NT2/D1 (cell line): Measurements from ENCODE around the gene PEF1.
A peak's percentile ranks its signal among the peaks of the same experiment; 100 is the strongest.

Experiments
- DNase-seq: peaks from one replicate; pipeline ENCODE4 v3.0.0-alpha.2; 2011; ENCODE audit warnings: low read depth, low spot score
- H3K27me3 ChIP-seq: 2 replicates; pipeline ENCODE4 v1.6.0; 2011; ENCODE audit warnings: mild to moderate bottlenecking; ENCODE audit not compliant: insufficient read length, insufficient read depth
- H3K36me3 ChIP-seq: 2 replicates; pipeline ENCODE4 v1.6.1; 2011; ENCODE audit warnings: mild to moderate bottlenecking, low read length, mixed read lengths; ENCODE audit not compliant: insufficient read depth, insufficient read length
- H3K4me1 ChIP-seq: 2 replicates; pipeline ENCODE4 v1.5.1; 2011; ENCODE audit not compliant: insufficient read depth, insufficient read length
- H3K4me3 ChIP-seq: 2 replicates; pipeline ENCODE4 v1.5.1; 2011; ENCODE audit warnings: low read depth; ENCODE audit not compliant: insufficient read length
- H3K9ac ChIP-seq: 2 replicates; pipeline ENCODE4 v1.6.0; 2011; ENCODE audit warnings: low read depth; ENCODE audit not compliant: insufficient read length
- H3K9me3 ChIP-seq: 2 replicates; pipeline ENCODE4 v1.5.1; 2011; ENCODE audit warnings: mild to moderate bottlenecking, low read length; ENCODE audit not compliant: insufficient read depth
- SUZ12 ChIP-seq: IDR thresholded peaks from 2 replicates; pipeline ENCODE4 v1.6.1; 2011; ENCODE audit not compliant: insufficient read length, insufficient read depth; ENCODE audit errors: extremely low read depth
- YY1 ChIP-seq: IDR thresholded peaks from 2 replicates; pipeline ENCODE4 v1.6.1; 2011; ENCODE audit not compliant: insufficient read length, insufficient read depth
- ZNF274 ChIP-seq: IDR thresholded peaks from 2 replicates; pipeline ENCODE4 v1.6.1; 2011; ENCODE audit warnings: mild to moderate bottlenecking, low read depth, low read length

Gene PEF1

DNA sequence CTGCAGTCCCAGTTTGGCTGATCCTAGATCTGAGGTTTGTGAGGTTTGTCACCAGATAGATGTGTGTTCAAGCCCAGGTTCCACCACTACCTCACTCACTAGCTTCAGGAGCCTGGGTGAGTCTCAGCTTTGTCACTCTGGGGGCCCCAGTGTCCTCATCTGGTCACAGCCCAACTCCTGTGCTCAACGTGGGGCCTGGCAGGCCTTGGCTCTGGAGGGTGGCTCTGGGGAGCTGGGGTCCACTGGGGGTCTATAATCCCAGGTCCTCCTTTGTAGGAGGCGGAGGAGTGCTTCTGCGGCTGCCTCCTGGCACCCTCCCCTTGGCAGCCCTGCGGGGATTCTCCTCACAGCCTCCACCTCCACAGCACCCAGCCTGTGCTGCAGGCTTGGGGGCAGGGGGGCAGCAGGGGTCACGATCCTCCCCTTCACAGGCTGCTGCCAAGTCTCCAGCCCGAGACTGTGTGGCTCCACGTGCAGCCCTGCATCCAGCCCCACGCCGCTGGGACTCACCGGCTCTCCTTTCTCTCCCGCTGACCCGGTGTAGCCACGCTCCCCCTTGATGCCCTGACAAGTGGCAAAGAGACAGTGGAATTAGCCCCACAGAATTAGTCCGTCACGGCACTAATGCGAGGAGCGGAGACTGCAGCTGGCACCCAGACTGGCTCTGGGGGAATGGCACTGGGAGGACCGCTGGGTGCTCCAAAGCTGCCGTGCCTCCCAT is 22.5 kb upstream of the PEF1 start:
- Histone ChIP-seq H3K4me3 (no peak overlapping the region), H3K9ac (peak overlapping the region; percentile 24), H3K9me3 (no peaks in the 10 kb centered on the region), H3K4me1 (peaks cover 34% of the 10 kb centered on the region), H3K27me3 (peaks cover 3% of the 10 kb centered on the region), H3K36me3 (no peaks in the 10 kb centered on the region)
- TF ChIP-seq ZNF274 = no peak
- TF ChIP-seq YY1 = no peak
- TF ChIP-seq SUZ12 = no peak
- no peak for DNase-seq

- H3K36me3 ChIP-seq = no peaks in the 10 kb centered on the region
- H3K9me3 ChIP-seq = no peaks in the 10 kb centered on the region
- H3K4me3 ChIP-seq = no peak overlapping the region
- no peak for TF ChIP-seq ZNF274
- peaks cover 3% of the 10 kb centered on the region for H3K27me3 ChIP-seq
- H3K4me1 ChIP-seq = peaks cover 34% of the 10 kb centered on the region
- no peak for DNase-seq
- H3K9ac ChIP-seq = peak overlapping the region; percentile 14
Observed at GRCh38 chr1:31666263-31666963, 21.7 kb upstream of the PEF1 start.

- H3K36me3 ChIP-seq = no peaks in the 10 kb centered on the region
- no peaks in the 10 kb centered on the region for H3K9me3 ChIP-seq
- peaks cover 28% of the 10 kb centered on the region for H3K4me1 ChIP-seq
- no peak overlapping the region for H3K4me3 ChIP-seq
- no peak overlapping the region for H3K9ac ChIP-seq
- TF ChIP-seq ZNF274 (no peak), YY1 (no peak), SUZ12 (no peak)
- peaks cover 3% of the 10 kb centered on the region for H3K27me3 ChIP-seq
- DNase-seq = no peak
Observed at GRCh38 chr1:31665234-31665878, 20.7 kb upstream of the PEF1 start.

DNA sequence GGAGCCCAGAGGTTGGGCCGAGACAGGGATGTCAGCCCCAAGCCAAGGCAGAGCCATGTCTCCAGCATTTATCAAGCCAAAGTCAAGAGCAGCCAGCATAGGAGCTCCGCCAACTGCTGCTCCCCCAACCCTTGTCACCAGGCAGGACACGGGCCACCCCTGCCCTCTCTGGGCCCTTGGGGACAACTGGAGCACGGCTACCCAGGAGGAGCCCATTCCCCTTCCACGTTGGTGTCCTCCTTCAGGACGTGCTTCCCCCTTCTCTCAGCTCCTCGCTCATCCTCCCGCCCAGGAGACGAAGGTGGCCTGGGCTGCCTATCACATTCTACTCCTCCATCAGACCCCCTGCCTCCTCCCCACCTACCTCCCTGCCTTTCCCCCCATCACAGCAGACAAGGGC is 19.9 kb upstream of the PEF1 start:
- H3K27me3 ChIP-seq = peaks cover 3% of the 10 kb centered on the region
- H3K9me3 ChIP-seq = no peaks in the 10 kb centered on the region
- H3K4me1 ChIP-seq = peaks cover 26% of the 10 kb centered on the region
- H3K4me3 ChIP-seq = no peak overlapping the region
- no peaks in the 10 kb centered on the region for H3K36me3 ChIP-seq
- H3K9ac ChIP-seq = no peak overlapping the region
- no peak for DNase-seq
- TF ChIP-seq ZNF274 (no peak), YY1 (no peak), SUZ12 (no peak)

DNA sequence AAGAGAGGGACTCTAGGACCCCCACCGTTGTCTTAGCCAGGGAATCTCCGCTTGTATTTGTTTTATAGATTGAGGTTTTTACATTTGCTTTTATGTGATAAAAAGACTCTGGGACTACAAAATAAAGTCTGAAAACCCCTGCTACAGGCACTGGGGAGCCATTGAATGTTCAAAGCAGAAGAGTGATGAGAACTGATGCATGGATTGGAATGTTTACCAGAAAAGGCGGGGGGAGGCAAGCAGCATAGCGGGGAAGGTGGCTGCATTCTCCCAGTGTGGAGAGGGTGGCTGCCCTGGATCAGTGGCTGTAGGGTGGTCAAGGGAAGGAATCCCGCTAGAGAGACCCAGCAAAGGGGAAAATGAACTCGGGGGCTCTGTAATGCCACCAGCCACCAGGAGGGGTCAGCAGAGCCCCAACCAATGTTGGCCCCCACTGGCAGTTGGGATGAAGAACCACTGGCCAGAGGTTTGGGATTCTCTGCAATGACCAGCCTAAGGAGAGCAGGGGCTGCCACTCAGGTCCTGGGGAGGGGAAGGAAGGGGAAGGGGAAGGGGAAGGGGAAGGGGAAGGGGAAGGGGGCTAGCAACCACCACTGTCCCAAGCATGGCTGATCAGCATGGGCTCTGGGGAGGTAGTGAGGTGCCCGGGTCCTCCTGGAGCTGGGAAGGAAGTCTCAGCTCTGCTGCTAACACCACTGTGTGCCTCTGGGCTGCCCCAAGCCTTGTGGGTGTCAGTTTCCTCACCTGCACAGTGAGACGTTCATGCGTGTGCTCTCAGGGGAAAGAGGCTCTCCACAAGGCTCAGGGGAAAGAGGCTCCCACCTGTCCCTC is 19.2 kb upstream of the PEF1 start:
- H3K27me3 ChIP-seq = no peaks in the 10 kb centered on the region
- no peaks in the 10 kb centered on the region for H3K36me3 ChIP-seq
- H3K4me3 ChIP-seq = no peak overlapping the region
- H3K9ac ChIP-seq = no peak overlapping the region
- DNase-seq = peak; percentile 54
- H3K4me1 ChIP-seq = peaks cover 30% of the 10 kb centered on the region
- no peaks in the 10 kb centered on the region for H3K9me3 ChIP-seq
- no peak for TF ChIP-seq ZNF274
- TF ChIP-seq YY1 = no peak
- no peak for TF ChIP-seq SUZ12

- Histone ChIP-seq H3K9ac (no peak overlapping the region), H3K9me3 (no peaks in the 10 kb centered on the region), H3K36me3 (no peaks in the 10 kb centered on the region), H3K4me1 (peaks cover 26% of the 10 kb centered on the region), H3K27me3 (no peaks in the 10 kb centered on the region), H3K4me3 (no peak overlapping the region)
- DNase-seq = no peak
- no peak for TF ChIP-seq YY1
- no peak for TF ChIP-seq ZNF274
- no peak for TF ChIP-seq SUZ12
Observed at GRCh38 chr1:31662463-31662862, 17.8 kb upstream of the PEF1 start.

GRCh38 chr1:31661856-31662255 is 17.2 kb upstream of the PEF1 start:
- Histone ChIP-seq H3K36me3 (no peaks in the 10 kb centered on the region), H3K27me3 (no peaks in the 10 kb centered on the region), H3K9ac (no peak overlapping the region), H3K9me3 (no peaks in the 10 kb centered on the region), H3K4me1 (peaks cover 24% of the 10 kb centered on the region), H3K4me3 (no peak overlapping the region)
- DNase-seq = no peak
- TF ChIP-seq SUZ12 (no peak), YY1 (no peak), ZNF274 (no peak)
